GM21576 (cell line): ENCODE measurements around the gene NSUN7.
"Not testable (repeated sequence)": the region's sequence is repeated elsewhere in the genome, so short reads cannot be mapped to it uniquely, and the experiment has no call there.

ENCODE experiments used
- ATAC-seq: cut with Tn5 transposase; IDR thresholded peaks from one replicate; pipeline ENCODE4 v1.9.1; 2021; ENCODE audit warnings: mild to moderate bottlenecking, moderate library complexity; ENCODE audit not compliant: unreplicated experiment

Gene NSUN7, protein sequence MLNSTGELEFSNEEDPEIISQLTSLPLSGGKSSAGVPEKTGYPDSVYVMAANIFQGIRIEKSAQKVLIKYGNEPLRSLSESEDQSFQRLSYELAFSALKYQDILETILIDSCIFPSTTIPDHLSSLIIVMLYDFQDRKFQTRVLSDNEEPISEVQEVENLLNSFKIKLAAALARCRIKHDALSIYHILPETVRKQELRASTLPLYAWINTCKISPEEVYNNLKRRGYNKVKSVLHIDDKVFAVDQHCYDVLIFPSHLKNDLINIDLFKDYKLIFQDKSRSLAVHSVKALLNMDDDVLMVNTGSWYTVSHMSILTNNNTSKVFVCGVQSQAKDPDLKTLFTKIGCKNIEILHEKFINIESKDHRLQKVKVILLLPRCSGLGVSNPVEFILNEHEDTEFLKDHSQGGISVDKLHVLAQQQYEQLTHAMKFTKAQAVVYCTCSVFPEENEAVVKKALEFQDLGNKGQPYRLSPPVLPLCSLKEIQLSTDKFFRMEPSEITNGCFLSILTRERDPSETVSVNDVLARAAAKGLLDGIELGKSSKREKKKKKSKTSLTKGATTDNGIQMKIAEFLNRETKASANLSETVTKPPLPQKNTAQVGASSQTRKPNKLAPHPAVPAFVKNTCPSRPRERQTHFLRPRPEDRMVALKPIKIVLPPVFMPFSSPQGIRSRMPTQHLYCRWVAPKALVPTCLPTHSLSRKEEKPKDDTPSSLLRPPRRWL

DNA sequence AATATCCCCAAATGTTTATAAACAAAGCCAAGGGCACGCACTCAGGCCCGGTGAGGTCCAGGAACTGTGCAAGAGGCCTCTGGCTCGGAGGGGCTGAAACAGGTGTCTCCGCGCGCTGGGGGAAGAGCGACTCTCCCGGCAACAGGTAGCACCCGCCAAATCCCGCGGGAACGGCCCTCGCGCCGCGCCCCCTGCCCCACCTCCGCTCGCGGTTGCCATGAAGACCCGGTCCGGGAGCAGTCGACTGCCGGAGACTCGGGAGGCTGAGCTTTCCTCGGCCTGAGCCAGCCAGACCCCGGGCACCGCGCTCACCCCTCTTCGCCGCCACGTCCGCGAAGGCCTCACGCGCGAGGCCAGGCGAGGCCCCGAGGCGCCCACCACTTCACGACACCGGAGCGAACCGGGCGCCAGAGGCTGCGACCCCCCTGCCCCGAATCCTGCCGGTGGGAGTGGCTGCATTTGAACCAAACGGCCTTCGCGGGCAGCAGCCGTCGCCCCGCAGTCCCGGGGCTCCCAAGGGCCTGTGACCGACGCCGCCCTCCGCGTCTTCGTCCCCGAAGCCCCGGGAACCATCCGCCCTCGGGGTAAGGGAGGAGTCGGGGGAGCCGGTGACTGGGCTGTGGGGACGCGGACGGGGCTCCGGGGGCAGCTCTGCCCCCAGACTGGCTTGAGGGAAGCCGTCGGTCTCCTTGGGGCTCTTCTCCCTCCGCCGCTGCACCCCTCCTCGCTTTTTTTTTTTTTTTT is at the start of gene NSUN7:
Gene NSUN7, plus strand, starts transcription at position 239 of the 744 bp plus-strand sequence. CDS start 739 bp downstream, outside the sequence.
- peak; percentile 54 for ATAC-seq

DNA sequence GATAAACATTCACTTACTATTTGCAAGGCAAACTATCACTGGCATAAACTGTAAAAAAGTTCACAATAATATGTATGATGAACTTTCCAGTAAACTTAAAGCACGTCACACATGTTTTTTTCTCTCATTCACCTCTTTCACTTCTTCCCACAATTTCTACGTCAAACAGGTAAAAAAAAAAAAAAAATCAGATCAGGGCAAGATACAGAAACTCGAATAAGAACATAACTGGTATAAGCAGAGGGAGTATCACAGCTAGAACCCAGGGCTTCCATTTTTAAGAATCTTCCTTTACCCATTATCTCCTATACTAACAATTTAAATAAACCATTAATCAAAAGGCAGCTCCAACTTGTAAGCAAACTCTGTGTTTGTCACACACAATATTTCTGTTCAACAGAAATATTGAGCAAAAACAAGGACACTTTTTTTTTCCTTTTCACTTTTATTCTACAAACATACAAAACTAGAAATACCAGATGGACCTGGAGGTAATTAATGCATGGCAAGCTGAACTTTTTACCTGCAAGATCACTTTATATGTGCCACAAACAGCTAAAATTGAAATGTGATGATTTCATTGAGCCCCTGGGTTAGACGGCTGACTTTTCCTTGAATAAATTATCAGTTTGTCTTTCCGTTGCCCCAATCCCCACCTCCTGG is 47.5 kb upstream of the NSUN7 start:
- no peak for ATAC-seq

DNA sequence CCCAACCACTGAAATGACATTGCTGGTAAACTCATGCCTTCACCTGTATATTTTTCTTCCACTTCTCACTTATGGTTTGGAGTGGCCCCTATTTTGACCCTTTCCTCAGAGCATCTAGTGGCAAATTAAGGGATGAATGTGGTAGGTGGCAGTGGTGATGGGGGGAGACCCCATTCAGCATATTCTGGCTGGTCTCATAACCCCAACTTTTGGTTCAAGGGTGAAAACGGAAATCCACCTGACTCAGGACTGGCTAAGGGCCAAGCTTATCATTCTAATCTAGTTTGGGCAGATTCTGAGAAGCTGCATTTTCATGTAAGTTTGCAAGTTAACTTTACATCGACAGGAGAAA is 47.0 kb upstream of the NSUN7 start:
- ATAC-seq, result no peak

DNA sequence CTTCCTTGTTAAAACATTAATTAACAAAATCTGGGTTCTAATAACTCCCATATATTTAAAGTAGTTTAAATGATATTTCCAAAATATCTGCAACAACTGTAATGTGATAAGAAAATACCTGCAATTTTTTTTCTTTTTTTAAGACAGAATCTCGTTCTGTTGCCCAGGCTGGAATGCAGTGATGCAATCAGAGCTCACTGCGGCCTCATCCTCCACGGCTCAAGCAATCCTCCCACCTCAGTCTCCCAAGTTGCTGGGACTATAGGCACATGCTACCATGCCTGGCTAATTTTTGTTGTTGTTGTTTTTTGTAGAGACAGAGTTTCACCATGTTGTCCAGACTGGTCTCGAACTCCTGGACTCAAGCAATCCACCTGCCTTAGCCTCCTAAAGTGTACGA is 45.7 kb upstream of the NSUN7 start:
- ATAC-seq, result no peak

DNA sequence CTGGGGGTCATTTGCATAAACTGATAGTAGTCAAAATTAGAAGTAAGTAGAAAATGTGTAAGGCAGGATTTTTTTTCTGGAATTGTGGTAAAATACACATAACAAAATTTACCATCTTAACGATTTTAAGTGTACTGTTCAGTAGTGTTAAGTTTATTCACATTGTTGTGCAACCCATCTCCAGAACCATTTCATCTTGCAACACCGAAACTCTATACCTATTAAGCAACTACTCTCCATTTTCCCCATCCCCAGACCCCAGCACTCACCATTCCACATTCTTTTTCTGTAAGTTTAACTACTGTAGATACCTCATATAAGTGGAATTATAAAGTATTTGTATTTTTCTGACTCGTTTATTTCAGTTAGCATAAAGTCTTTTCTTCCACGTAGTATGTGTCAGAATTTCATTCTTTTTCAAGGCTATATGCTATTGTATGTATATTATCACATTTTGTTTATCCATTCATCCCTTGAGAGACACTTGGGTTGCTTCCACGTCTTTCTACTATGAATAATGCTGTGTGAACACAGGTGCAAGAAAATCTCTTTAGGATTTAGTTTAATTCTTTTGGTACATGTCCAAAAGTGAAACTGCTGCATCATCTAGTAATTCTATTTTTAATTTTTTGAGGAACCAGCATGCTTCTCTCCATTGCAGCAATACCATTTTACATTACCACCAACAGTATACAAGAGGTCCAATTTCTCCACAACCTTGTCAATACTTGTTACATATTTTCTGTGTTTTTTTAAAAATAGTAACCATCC is 39.1 kb upstream of the NSUN7 start:
- no peak for ATAC-seq

DNA sequence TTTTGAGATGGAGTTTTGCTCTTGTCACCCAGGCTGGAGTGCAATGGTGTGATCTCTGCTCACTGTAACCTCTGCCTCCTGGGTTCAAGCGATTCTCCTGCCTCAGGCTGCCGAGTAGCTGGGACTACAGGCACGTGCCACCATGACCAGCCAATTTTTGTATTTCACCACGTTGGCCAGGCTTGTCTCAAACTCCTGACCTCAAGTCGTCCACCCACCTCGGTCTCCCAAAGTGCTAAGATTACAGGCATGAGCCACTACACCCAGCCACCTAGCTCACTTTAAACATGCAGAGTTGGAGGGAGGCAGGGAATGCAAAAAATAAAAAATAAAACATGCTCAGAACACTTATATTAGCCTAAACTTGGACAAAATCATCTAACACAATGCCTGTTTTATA is 36.8 kb upstream of the NSUN7 start:
- not testable (repeated sequence) for ATAC-seq

DNA sequence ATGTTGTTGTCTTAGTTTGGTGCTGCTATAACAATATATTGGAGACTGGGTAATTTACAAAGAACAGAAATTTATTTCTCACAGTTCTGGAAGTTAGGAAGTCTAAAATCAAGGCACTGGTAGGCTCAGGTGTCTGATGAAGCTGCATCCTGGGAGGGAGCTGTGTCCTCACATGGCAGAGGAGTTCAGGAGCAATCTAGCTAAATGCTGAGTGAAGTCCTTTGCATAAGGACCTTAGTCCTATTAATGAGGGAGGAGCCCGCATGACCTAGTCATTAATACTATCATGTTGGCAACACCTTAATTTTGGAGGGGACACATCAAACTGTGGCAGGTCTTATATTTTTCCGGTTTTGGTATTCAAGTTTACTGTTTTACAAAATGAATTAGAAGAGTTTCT is 36.0 kb upstream of the NSUN7 start:
- no peak for ATAC-seq

DNA sequence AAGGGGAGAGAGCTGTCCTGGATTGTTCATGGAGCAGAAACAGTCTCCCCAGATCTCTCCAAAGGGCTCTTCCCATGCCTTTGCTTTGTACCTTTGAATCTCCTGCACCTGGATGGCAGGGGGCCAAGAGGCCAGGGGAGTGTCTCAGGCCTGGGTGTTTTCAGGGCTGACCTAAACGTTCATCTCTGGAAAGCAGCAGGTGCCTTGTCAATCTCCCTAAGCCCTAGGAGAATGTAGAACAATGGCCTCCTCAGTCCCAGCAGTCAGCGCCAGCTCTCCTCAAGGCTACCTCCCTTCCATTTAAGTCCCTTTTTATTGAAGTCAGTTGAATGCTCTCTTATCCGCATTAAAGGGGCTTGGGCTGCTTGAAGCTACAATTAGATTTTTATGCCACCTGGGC is 31.2 kb upstream of the NSUN7 start:
- no peak for ATAC-seq

DNA sequence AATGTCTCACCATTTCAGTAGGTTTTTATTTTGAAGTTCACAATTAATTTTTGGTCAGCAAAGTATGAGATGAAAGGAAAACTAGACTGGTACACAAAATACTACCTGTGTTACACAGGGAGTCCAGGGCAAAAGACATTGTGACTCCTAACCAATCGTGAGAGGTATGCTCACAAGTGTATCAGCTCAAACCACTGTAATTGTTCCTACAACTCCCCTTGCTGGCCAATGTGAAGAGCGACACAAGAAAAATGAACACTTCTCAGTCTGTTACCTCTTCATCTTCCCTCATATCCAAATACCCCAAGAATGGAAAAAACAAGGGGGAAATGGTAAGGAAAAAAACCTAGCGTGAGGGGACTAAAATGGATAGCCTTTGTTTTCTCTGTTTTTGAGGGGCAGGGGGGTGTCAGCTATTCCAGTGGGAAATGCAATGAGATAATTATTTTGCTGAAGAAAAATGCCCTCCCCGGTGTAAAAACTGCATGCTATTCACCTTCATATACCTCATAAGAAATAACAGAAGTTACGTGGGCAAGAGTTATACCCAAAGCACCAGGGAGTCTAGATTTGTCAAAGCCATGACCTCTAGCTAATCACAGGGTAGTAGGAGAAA is 30.6 kb upstream of the NSUN7 start:
- ATAC-seq, result peak; percentile 61

DNA sequence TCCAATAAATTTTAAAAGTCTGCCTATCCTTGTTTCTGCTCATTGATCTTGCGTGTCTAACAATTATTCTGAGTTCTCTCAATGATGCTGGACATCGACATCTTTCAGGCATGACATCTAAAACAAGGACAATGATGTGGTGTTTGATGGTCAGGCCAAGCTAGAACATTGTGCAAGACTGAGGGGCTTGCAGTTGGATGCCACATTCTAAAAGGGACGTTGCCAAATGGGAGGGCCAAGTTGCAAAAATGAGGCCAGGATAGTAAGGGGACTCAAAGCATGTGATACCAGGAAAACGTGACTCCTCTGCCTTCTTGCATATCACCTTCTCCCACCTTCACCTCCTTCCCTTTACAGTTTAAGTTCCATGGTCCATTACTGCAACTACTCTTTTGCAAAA is 29.4 kb upstream of the NSUN7 start:
- ATAC-seq, result no peak

DNA sequence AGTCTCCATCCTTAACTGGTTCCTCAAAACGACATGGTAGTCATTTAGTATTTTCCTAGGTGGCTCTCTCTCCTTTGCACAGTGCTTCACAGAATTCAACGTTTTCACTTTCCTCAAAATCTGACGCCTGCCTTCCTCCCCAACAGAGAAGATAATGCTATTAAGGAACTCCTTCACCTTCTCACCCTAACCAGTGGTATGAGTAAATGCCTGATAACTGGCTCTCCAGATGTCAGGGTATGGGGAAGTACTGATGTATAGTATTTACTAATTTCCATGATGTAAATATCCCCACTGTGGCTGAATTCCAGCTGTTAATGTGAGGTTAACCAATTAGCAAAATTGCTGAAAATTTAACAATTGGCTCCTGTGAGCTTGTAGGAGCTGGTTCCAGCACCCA is 28.8 kb upstream of the NSUN7 start:
- no peak for ATAC-seq

DNA sequence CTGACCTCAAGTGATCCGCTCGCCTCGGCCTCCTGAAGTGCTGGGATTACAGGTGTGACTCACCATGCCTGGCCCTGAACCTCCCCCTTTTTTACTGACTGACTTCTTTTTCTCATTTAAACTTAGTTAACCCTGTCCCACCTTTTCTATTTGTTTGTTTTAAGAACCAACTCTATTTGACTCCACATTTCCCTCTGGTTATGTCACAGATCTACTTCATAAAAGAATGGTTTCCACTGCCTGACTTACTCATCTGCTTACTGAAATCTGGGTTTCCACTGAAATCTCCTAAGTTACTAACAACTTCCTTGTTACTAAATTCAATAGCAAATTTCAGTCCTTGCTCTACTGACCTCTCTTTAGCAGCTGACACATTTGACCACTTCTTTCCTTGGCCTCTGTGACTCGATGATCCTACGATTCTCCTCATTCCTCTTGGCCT is 28.0 kb upstream of the NSUN7 start:
- ATAC-seq, result no peak

DNA sequence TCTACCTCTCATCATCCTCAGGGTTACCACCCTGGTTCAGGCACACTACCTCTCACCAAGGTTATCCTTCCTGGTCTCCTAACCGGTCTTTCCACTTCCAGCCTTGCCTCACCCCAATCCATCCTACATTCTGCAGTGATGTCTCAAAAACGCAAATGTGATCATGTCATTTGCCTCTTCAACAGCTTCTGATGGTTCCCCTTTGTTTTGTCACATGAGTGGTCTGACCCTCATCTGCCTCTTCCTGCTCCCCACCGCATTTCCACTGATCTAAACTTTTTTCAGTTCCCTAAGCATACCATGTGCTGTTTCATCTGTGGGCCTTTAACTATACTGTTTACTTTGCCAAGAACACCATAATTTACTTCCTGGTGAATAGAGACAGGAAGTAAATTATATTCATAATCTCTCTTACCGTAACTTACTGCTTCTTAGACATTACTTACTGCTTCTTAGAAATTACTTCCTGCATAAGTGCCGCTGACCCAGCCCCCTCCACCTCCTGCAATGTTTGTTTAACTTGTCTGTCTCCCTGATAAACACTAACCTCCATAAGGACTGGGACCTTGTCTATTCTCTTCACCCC is 27.1 kb upstream of the NSUN7 start:
- peak; percentile 77 for ATAC-seq

DNA sequence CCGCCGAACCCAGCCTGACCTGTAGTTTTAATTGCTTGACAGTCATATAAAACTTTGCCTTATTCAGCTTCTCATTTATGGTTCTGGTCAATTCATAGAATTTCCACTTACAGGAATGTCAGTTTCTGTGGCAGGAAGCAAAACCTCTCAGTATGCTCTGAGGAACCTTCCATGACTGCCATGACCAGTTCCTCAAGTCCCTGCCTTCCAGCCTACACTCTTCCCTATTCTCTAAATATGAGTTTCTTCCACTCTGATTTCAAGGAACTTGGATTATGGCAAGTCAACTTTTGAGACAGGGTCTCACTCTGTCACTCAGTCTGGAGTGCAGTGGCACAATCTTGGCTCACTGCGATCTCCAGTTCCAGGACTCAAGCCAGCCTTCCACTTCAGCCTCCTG is 26.0 kb upstream of the NSUN7 start:
- ATAC-seq, result no peak

DNA sequence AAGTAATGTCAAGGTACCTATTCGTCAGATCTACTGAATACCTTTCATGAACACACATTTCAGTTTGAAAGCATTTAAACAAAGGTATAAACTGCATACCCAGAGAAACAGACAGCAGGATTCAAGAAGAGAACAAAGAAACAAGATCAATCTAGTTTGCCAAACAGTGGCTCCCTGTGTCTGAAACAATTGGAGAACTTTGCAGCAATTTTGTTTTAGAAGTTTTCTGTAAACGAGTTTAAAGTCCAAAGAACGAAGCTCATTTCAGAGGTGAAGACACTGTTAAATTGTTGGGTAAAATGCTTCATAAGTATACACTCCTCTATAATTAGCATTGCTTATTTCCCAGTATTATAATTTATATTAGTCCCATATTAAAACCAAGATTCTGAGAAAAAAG is 21.4 kb upstream of the NSUN7 start:
- ATAC-seq, result no peak

DNA sequence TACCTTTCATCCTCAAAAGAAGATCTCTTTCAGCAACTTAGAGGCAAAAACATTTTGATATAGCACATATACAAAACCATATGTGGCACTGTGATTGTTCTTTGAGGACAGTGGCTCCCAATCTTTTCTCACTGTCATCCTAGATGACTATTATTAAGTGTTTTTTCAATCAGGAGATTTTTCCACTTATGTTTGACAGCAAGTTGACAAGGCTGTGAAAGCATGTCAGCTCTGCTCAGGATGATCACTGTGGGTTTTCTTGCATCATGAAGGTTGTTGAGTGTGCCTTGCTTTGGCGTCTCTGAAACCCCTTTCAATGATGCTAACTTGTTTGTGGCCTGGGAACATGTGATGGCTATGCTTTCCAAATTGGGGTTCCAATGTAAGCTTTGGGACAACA is 20.2 kb upstream of the NSUN7 start:
- no peak for ATAC-seq

DNA sequence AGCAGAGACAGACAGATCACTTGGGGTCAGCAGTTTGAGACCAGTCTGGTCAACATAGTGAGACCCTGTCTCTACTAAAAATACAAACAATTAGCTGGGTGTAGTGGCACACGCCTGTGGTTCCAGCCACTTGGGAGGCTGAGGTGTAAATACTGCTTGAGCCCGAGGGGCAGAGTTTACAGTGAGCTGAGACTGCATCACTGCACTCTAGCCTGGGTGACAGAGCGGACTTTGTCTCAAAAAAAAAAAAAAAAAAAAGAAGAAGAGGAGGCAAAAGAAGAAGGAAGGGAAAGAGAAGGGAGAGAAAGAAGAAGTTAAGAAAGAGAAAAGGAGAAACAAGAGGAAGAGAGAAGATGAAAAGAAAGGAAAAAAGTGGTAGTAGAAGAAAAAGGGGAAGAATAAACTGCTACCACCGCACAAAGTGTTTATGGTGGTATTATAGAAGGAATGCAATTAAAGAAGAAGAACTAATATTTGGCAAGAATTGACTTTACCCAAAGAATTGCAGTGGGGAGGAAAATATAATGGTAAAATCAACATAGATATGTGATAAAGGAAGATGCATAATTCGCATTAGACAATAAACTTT is 19.6 kb upstream of the NSUN7 start:
- ATAC-seq, result no peak

DNA sequence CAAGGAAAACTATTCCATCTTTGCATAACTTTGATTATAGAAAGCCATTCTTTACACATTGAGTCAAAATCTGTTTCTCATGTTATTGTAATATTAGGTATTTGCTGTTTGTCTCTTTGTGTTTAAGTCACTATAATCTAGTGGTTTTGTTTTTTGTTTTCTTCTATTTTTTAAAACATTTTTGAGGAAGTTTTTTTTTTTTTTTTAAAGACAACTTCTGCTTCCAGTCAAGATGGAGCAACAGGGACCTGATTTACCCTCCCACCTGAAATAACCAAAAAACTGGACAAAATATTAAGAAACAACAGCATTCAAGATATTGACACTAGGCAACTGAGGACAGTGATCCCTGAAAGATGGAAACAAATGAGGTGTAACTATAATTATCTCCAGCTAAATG is 18.4 kb upstream of the NSUN7 start:
- no peak for ATAC-seq

DNA sequence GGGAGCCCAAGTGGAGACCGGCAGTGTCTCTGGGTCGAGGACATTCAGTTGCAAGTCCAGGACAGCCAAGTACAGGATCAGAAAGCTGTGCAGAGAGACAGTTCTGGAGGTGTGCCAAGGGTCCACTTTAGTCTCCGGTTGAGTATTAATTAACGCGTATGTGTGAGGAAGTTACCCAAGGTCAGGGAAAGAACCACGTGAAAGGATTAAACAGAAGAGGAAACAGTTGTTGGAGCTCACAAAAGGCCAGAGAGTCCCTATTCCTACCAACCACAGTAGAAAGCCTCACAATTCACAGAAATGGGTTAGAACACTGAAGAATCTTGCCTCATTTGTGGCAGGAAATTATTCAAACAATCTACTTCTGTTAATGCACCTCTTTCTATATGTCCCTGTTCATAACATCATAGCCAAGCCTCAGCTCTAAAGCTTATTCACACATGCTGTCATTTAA is 17.9 kb upstream of the NSUN7 start:
- peak; percentile 68 for ATAC-seq
